Activated CD4-positive, alpha-beta T cell treated with anti-CD3 and anti-CD28 coated beads, Interleukin-2, amount 50 U/mL, for 48 hours (primary cell): ENCODE data around the gene TBC1D20.
A peak's percentile ranks its signal among the peaks of the same experiment; 100 is the strongest.

Source experiments
- DNase-seq, 2 experiments: peaks; one replicate each; pipeline ENCODE4 v3.0.0-alpha.2; 2020

The TBC1D20 gene

DNA sequence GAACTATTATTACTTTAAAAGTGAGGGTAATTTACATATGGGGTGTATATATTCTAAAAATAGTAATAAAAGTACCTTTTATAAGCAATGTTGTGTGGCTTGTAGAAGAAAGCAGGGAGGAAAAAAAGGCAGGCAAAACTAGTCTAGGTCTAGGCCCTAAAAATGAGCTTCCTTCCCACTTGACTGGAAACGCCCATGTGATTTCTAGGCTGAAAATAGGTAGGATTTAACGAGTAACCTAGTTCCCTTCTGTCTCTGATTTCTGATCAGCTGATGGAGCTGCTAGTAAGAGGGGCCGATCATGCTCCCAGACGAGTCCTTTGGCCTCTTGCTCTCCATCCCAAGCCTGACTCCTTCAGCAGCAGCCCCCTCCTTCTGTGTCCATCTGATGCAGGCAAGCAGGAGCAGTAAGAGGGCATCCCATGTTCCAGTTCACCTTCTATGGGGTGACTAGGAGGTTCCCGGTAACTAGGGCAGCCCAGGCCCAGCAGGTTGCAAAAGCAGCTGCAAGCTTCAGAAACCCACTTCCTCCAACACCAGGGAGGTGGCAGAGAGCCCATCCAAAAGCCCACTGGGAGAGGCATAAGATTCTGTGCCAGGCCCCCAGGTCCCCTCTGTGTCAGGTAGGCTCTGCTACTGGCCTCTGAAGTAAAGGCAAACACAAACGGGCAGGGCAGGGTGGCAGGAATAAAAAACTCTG is 24.4 kb downstream of the TBC1D20 start:
- DNase-seq = no peak

DNA sequence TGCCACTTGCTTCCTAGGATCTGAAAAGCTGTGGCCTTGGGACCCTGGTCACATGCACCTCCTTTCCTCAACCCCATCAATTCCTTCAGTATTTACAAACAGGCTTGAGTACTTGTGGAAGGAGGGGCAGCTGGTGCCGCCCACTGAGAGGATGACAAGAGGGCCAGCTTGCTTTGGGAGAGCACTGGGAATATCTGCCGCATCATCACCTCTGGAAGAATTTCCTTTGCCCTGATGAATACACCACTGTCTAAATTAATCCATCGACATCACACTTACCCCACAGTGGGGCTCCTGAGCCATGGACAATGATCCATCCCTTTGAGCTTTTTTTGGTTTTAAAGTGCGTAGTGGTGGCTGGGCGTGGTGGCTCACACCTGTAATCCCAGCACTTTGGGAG is 25.9 kb downstream of the TBC1D20 start:
- no peak for DNase-seq

DNA sequence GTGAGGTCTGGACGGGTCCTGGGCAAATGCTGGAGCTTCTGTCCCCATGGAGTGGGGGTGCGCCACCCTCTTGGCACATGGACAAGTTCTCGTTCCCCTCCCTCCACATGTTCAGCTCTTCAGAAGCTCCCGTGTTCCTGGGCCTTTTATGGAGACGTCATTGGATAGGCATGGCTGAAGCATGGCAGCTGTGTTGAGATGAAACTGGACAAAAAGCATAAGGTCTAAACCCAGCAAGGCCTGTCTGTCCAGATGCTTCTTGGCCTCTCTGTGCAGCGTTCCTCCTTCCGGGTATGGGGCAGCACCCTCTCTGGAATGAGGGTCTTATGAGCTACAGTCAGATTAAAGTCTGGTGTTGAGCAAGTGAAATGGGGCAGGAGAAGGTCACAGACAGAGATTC is 26.8 kb downstream of the TBC1D20 start:
- DNase-seq = no peak

DNA sequence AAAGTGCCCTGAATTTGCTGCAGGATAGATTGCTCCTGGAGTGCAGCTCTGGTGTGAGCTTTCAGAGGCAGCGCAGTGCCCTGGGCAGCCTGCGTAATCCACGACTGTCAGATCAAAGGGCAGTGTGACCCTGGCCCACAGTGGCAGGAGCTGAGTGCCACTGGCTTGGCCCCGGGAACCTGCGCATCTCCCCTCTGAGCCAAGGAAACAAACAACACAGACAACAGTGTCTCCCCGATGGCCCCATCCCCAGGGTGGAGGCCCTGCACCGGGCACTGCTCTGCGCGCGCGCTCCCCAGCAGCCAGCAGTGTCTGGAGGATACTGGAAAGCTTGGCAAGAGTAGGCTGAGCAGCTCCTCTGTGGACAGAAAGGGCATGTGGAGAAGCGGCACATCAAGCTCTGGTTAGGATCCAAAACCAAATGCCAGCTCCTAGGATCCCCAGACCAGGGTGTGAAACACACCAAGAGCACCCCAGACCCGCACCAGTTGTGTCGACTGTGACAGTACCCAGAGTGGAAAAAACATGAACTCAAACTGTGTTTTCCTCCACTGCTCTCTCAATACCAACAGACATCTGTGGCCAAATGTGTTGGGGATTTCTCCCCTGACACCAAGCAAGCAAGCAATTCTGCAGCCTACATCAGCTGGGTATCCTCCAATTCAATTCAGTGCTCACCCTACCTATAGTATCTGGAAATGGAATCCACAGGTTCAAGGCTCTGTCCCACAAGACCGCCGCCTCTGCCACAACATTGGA is 27.5 kb downstream of the TBC1D20 start:
- no peak for DNase-seq

DNA sequence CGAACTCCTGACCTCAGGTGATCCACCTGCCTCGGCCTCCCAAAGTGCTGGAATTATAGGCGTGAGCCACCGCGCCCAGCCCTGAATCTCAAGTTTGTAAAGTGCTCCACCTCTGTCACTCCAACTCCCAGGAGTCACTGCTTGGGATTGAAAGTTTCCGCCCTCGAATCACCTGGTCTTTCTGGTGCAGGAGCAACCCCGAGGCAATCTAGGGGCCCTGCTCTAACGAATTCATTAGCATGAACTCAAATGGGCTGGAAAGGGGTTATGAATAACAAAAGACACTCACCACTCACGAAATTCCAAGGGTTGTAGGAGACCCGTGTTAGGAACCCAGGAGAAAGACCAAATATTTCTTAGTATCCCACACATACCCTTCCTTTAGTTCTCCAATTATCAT is 28.1 kb downstream of the TBC1D20 start:
- DNase-seq = no peak

DNA sequence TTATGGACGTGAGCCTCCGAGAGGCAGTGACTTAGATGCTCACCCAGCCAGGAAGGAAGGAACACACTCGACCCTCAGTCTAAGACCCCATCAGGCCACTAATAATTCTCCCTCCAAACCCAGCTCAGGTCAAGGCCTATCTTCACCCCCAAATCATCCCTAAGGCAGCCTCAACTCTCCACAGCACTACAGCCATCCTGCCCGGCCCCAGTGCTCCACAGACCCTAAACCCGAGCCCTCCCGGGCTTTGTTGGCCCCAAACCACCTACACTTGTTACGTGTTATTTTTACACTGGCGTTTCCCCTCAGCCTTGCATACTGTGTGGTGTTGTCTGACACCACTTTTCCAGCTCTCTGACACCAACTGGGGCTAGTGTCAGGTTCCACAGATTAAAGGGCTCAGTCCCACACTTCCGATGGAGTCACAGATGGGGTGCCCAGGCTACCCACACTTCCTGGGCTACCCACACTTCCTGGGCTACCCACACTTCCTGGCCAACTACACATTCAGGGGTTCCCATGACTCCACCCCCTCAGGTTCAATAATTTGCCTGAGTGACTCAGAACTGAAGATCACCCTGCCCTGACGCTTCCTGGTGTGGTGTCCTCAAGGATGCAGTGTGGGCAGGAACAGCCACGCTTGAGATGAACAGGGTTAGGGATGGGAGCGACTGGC is 28.9 kb downstream of the TBC1D20 start:
- peak; percentile 68 to 79 for DNase-seq

DNA sequence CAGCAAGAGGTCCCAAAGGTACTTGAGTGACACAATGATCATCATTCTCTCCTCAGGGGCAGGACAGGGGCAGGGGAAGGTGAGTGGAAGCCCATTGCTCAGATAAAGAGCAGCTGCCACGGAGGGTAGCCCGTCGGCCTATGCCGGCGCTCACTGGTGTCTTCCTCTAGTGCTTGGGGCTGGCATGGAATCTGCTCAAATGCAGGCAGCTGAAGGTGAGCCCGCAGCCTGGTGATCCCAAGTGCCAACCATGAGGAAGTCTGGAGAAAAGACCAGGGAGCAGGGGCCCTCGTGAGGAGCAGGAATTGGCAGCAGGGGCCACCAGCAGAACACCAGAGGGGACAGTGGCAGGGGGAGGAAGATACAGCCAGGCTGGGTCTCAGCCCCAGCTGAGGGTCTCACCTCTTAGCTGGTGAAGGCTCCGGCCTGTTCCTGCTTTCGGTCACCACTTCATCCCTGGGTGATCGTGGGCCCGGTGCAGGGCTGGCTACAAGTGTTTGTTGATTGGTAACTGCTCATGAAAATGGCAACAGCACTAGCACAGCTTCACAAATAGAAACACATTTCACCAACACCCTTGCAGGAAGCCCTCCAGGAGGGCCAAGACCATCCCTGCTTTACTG is 29.5 kb downstream of the TBC1D20 start:
- DNase-seq = no peak

DNA sequence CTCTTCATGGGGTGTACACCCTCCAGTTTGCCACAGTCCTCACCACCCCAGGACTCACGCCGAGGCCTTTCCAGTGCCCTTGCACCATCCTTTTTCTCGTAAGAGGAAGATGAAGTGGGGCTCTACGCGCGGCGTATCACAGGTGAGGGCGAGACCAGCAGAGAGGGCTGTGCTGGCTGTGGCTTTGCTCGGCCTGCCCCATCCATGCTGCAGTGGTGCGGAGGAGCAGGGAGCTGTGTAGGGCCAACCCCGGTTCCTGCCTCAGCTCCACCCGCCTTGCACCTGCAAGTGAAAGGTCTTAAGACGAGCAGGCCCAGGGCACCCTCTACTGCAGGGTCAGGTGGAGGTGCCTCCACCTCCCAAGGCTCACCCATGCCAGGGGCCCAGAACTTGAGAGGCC is 30.1 kb downstream of the TBC1D20 start:
- DNase-seq = no peak

DNA sequence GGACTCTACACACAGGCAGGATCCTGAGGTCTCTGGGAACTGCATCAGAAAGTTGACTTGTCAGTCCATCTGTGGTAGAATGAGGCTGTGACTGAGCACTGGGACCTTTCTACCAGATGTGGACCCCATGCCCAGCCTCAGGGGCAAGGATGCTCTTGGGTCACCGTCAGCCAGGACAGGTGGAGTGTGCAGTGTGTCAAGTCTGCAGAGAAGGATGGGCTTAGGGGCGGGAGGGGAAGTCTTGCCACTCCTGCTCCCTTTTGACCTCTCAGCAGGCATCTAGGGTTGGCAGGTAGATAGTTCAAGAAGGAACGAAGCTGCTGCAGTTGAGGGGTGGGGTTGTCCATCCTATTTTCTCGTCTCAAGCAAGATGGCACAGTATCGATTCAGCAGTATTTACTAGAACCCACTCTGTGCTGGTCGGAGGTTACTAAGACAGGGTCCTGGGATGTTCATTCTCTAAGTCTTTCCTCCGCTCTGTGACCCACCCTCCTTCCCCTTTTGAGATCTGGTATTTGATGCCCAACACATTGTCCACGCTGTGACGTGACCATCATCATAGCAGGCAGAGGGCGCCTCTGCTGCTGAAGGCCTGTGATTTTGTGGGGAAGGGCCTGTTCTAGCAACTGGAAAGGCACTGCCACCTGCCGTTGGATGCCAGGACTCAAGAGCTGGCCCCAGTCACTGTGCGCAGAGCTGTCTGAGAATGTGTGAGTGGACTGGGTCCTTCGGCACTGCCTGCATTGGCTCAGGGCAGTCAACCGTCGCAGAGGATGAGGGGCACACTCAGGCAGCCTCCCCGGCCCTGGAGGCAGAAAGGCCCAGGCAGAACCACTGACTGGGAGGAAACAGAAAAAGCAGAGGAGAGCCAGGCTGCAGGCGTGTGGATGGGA is 31.1 kb downstream of the TBC1D20 start:
- DNase-seq = peak; percentile 45 to 55

DNA sequence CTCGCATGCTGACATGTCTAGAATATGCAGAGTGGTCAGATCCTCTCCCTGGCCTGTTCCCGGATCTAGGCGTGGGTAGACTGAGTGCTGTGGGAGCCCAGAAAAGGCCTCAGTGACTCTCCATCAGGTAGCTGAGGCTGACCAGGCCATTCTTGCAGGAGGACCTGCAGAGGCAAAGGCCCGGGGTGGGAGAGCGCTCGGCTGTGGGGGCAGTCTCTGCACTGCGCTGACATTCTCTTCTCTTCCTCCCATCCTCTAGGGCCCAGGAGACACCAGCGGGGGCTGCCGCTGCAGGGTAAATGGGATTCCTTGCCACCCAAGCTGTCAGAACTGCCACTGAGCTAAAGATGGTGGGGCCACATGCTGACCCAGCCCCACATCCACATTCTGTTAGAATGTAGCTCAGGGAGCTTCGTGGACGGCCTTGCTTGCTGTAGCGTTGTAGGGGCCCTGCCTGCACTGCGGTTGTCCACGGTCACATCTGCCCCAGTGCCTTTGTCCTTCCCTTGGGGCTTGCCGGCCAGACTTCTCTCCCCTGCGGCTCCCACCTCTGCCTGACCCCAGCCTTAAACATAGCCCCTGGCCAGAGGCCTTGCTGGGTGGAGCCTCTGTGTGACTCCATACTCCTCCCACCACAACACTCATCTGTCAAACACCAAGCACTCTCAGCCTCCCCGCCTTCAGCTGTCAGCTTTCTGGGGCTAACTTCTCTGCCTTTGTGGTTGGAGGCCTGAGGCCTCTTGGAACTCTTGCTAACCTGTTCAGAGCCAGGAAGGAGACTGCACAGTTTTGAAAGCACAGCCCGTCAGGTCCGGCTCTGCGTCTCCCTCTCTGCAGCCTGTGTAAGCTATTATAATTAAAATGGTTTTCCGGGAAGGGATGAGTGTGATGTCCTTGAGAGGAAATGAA is 32.0 kb downstream of the TBC1D20 start:
- DNase-seq = no peak

DNA sequence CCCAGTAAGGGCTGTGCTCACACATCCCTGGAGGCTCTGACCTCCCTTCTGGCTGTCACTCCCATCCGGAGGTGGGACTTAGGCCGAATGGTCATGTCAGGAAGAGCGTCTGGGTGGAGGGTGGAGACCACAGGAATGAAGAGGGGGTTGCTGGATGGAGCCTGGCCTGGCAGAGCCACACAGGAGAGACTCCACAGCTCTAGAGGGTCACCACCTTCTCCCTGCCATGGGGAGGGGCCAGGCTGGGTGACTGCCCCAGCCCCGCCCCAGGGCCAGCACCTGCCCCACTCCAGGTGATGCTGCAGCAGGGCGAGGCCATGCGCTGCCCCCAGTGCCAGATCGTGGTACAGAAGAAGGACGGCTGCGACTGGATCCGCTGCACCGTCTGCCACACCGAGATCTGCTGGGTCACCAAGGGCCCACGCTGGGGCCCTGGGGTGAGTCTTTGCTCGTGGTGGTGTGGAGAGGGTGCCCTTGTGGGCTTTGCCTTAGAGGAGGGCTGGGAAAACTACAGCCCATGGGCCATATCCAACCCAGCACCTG is 33.6 kb downstream of the TBC1D20 start:
- no peak for DNase-seq

DNA sequence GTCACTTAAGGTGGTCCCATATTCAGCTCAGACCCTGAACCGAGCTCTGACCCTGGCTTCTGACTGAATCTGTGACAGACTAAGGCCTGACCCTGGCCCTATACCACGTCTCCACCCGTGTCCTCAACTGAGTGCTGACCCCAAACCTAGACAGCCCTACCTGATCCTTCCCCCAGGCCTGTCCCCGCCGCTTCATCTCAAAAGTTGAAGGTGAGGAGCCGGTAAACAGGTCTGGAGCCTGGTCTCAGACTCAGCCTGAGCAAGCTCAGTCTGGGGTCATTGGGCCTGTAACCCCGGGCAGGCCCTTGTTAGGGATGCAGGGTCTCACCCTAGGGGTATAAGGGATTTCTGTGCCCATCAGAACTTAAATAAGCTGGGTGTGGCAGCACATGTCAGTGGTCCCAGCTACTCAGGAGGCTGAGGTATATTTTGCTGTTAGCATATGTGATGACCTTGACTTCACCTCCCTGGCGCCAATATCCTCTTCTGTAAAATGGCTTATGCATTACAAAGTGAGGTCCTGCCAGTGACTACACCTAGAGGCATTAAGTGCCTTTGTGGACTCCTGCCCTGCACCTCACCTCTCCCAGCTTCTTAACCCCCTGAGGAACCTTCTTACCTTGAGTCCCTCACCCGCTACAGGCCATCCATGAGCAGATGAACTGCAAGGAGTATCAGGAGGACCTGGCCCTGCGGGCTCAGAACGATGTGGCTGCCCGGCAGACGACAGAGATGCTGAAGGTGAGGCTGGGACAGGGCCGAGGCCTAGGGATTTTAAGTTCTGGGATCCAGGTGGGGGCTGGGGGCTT is 34.3 kb downstream of the TBC1D20 start:
- DNase-seq = no peak

DNA sequence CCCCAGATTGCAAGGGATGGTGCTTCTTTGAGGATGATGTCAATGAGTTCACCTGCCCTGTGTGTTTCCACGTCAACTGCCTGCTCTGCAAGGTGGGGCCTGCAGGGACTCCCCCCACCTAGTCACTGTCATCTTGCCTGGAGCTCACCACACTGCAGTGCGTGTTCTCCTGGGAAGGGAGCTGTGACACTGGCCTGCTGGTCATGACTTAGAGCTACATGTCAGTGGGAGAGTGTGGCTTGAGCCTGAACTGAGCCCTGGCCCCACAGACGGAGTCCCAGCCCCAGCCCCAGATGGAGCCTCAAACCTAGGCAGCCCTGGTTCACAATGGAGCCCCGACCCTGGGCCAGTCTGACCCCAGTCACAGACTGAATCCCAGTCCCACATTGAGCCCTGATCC is 34.9 kb downstream of the TBC1D20 start:
- no peak for DNase-seq

DNA sequence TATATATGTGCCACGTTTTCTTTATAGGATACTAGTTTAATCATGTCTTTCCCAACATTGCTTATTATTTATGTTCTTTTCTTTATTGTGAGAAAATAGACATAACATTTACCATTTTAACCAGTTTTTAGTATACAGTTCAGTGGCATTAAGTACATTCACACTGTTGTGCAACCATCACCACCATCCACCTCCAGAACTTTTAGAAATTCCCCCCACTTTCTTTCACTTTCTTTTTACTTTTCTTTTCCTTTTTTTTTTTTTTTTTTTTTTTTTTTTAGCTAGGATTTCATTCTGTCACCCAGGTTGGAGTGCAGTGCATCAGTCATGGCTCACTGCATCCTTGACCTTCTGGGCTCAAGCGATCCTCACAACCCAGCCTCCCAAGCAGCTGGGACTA is 35.8 kb downstream of the TBC1D20 start:
- no peak for DNase-seq

DNA sequence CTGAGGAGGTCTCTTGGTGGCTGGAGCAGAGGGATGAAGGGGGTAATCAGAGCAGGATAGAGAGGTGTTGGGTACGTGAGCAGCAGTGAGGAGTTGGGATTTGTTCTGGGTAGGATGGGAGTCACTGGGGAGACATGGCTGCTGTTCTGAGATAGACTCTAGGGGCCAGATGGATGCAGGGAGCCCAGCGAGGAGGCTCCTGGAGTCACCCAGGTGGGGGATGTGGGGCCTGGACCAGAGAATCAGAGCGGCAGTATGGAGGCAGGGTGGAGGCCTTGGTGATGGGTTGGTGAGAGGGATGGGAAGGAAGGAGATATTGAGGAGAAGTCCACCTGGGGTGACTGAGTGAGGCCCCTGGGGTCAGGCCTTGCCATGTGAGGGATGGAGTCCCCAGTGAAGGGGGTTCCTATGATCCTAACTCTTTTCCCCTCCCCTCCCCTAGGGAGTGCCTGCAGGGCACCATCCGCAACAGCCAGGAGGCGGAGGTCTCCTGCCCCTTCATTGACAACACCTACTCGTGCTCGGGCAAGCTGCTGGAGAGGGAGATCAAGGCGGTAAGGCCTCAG is 40.6 kb downstream of the TBC1D20 start:
- DNase-seq = no peak

DNA sequence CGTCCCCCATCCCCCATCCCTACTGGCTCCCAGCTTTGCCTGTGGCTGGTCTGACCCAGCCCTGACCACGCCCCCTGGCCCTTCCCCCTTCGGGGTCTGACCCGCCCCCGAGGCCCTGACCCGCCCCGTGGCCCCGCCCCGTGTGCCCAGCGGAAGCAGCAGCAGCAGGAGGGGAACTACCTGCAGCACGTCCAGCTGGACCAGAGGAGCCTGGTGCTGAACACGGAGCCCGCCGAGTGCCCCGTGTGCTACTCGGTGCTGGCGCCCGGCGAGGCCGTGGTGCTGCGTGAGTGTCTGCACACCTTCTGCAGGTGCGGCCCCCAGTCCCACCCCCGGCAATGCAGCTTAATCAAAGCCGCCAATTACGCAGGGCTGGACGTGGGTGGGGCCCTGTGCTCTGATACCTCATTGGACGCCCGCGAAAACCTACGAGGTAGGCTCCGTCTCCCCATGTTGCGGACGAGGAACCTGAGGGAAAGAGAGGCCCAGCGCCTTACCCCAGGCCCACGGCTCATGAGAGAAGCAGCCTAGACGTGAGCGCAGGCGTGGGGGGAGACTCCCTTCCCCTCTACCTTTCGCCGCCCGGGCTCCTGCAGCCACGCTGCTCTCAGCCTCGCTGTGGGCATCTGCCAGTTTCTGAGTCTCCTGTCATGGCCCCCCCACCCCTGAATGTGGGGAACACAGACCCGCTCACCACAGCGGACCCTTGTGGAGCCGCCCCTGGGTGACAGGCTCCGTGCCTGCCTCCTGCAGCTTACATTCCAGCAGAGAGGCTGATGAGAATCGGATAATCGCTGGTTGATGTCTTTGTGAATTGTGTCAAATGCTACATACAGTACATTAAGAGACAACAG is 41.4 kb downstream of the TBC1D20 start:
- no peak for DNase-seq

DNA sequence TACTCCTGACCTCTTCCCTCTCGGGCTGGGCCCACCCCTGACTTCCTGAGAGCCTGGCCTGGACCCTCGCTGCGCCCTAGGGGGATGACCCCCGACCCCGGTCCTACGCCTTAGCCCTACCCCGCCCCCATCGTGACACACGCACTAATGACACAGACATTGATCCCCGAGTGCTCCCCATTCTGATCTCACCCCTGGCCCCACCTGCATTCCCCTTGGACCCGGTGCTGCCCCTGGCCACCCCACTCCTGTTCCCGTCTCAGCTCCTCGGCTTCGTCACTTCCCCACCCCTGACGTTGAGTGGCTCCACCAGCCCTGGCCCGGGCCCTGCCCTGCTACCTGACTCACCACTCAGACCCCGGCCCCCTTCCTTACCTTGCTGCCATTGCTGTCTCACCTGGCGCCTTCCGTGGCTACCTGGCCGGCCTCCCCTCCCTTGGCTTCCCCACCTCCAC is 42.1 kb downstream of the TBC1D20 start:
- no peak for DNase-seq

DNA sequence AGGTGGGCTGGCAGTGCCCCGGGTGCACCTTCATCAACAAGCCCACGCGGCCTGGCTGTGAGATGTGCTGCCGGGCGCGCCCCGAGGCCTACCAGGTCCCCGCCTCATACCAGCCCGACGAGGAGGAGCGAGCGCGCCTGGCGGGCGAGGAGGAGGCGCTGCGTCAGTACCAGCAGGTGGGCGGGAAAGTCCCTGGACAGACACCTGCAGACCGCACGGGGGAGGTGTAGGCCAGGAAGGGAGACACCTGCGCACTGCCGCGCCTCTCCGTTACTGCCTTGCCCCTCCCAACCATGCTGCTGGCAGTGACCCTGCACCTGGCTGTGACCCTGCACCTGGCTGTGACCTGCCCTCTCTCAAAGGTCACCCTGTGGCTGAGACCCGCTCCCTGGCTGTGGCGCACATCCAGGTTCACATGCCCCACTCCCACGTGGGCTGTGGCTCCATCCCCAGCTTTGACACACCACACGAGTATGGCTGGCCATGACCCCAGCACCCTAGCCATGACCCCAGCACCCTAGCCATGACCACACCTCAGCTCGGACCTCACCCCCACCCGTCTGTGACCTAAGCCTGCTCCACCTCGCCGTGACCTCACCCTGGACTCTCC is 42.7 kb downstream of the TBC1D20 start:
- DNase-seq = no peak
